IPS-18c (cell line): Measurements from ENCODE around the gene IL32.

Experiments used
- H3K4me3 ChIP-seq: 2 replicates; pipeline ENCODE4 v1.7.0; 2013; ENCODE audit warnings: low read depth, mild to moderate bottlenecking, low read length, moderate library complexity; ENCODE audit not compliant: insufficient read depth
- H3K9me3 ChIP-seq: one replicate; pipeline ENCODE4 v1.6.1; 2013; ENCODE audit warnings: mild to moderate bottlenecking, low read length, moderate library complexity; ENCODE audit not compliant: control insufficient read depth, insufficient read depth

IL32 gene

GRCh38 chr16:3094289-3095027, 29.0 kb downstream of the IL32 start:
- no peaks in the 10 kb centered on the region for H3K9me3 ChIP-seq

GRCh38 chr16:3095869-3096268, 30.4 kb downstream of the IL32 start:
- Histone ChIP-seq H3K4me3 (no peak overlapping the region), H3K9me3 (no peaks in the 10 kb centered on the region)

More at GRCh38 chr16:3094289-3095027, 29.0 kb downstream of the IL32 start:
- no peak overlapping the region for H3K4me3 ChIP-seq

DNA sequence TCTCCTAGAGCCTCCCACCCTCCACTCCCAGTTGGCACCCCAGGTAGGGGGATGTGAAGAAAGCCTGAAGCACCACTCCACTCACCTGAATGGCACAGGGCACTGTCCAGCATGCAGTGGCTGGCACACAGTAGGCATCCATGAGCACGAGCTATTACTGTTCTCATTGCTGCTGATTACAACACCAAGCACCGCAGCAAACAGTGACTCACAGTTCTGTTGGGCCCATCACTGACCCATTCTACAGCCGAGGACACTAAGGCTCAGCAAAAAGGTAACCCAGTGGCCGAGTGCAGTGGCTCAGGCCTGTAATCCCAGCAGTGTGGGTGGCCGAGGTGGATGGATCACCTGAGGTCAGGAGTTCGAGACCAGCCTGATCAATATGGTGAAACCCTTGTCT, 30.9 kb downstream of the IL32 start:
- H3K4me3 ChIP-seq, result no peak overlapping the region
- H3K9me3 ChIP-seq, result no peaks in the 10 kb centered on the region

DNA sequence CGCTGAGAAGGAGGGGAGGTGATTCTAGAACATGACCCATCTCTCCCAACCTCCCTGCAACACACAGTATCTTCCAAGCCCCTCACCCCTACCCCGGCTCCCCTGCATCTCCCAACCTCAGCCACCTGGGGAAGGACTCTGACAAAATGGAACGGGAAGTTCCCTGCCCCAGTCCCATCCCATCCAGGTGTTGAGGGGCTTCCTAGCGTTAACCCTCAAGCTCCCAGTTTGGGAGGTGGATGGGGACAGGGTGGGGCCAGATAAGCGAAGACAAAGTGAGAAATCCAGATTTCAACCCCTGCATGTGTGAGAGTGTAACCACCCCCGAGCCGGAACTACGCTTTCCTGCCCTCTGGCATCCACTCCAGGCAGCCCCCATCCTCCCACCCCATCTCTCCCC, 31.8 kb downstream of the IL32 start:
- H3K9me3 ChIP-seq, result no peaks in the 10 kb centered on the region
- peak overlapping the region; percentile 95 for H3K4me3 ChIP-seq

- Histone ChIP-seq H3K9me3 (no peaks in the 10 kb centered on the region), H3K4me3 (peak within 1 kb of the TSS; percentile 95)
These were observed 33.3 kb downstream of the IL32 start, which contains the start of gene ZSCAN10 for GRCh38 chr16:3098459-3099394. Gene ZSCAN10, minus strand, starts transcription at chr16:3099294. Its CDS starts 6,357 bp downstream, at chr16:3092937.

GRCh38 chr16:3099395-3099731, 33.9 kb downstream of the IL32 start:
- peak overlapping the region; percentile 95 for H3K4me3 ChIP-seq
- H3K9me3 ChIP-seq, result no peaks in the 10 kb centered on the region

DNA sequence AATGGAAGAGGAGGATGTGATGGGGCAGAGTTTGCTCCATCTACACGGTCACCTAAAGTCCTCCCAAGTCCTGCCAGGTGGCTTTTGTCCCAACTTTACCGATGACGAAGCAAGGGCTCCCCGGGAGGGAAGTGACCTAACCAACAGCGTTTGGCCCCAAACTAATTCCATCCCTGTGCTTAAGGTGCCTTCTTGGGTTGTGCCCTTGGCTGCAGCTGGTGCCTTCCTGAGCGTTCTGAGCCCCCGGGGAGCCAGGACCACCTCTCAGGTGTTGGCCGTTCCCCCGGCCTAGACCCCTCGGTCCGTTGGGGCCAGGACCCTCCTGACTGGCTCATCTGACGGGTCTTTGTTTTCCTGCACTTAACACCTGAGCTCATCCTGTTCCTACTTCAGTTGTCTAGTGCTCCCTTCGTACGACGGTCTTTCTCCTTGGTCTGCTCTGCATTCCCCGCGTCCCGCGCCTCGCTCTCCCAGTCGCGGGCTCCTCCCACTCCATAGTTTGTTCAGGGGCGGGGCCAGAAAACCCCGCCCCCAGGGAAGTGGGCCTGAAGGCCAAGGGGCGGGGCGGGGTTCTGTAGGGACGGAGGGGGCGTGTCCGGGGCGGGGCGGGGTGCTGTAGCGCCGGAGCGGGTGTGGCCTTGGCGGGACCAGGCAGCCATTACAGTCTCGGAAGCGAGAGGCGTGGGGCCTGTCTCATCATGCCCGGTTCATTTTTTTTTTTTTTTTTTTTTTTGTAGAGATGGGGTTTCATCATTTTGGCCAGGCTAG, 34.5 kb downstream of the IL32 start:
- peak overlapping the region; percentile 95 for H3K4me3 ChIP-seq
- no peaks in the 10 kb centered on the region for H3K9me3 ChIP-seq

- Histone ChIP-seq H3K4me3 (no peak overlapping the region), H3K9me3 (no peaks in the 10 kb centered on the region)
These were observed 35.8 kb downstream of the IL32 start for GRCh38 chr16:3101018-3101840.

DNA sequence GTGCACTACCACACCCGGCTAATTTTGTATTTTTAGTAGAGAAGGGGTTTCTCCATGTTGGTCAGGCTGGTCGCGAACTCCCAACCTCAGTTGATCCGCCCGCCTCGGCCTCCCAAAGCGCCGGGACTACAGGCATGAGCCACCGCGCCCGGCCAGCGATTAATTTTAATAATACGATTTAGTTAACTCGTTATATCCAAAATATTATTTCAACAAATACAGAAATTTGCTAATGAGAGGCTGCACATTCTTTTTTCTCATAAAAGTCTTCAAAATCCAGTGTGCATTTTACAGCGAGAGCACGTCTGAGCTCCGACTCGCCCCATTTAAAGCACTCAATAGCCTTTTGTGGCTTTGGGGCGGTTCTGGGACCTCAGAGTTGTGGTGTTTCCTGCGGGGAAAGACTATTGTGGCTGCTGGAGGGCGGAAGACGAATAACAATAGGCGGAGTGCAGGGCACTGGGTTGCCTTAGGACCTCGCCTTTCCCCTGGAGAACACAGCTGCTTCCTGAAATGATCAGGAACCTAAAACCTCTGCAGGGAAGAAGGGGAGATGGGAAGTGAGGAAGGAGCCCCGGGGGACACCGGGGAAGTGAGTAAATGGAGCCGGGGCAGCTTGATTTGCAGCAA, 36.5 kb downstream of the IL32 start:
- H3K4me3 ChIP-seq, result no peak overlapping the region; the same call in 1 of the 2 replicates
- no peaks in the 10 kb centered on the region for H3K9me3 ChIP-seq

GRCh38 chr16:3106205-3106928, 40.9 kb downstream of the IL32 start:
- peaks cover 3% of the 10 kb centered on the region for H3K9me3 ChIP-seq
- peak overlapping the region; percentile 81 for H3K4me3 ChIP-seq

DNA sequence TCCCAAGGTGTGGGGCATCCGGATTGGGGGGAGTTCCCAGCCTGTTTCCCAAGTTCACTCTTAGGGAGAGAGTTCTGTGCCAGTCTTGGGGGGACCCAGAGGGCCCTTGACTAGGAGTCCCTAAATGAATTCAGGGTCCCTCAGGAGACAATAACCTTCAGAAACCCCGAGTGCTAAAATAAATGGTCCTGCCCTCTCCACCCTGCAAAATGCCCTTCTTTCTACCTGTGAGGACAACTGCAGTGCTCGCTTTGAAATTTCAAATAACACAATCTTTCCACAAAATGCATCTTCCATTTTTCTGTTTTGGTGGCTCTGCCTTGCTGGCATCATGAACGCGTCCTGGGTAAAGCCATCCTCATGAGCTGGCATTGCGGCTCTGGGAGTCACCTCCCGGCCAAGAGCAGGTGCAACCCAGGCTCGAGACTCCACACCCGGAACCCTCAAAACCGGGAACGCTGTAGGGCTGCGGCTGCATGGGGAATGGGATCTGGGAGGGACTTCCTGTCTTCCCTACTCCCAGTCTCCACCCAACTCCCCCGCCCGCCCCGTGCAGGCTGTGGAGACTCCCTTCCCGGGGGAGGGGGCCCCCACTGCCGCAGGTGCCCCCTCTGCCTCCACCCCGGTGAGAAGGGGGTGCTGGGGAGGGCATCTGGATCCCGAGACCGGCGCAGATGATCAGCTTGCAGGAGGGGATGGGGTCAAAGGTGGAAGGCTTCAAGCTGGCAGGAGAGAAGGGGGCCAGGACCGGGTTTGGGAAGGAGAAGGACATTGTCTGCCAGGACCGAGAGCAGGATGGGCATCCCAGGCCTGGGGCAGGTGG, 46.8 kb downstream of the IL32 start, which contains the start of gene ZNF205:
Gene ZNF205 (plus strand): TSS at position 529 of the 823 bp plus-strand sequence. CDS start 845 bp downstream, outside the sequence.
- peak within 1 kb of the TSS; percentile 100 for H3K4me3 ChIP-seq
- H3K9me3 ChIP-seq, result peaks cover 3% of the 10 kb centered on the region

GRCh38 chr16:3112881-3113574, 47.6 kb downstream of the IL32 start:
- peak overlapping the region; percentile 100 for H3K4me3 ChIP-seq
- H3K9me3 ChIP-seq, result peaks cover 3% of the 10 kb centered on the region

DNA sequence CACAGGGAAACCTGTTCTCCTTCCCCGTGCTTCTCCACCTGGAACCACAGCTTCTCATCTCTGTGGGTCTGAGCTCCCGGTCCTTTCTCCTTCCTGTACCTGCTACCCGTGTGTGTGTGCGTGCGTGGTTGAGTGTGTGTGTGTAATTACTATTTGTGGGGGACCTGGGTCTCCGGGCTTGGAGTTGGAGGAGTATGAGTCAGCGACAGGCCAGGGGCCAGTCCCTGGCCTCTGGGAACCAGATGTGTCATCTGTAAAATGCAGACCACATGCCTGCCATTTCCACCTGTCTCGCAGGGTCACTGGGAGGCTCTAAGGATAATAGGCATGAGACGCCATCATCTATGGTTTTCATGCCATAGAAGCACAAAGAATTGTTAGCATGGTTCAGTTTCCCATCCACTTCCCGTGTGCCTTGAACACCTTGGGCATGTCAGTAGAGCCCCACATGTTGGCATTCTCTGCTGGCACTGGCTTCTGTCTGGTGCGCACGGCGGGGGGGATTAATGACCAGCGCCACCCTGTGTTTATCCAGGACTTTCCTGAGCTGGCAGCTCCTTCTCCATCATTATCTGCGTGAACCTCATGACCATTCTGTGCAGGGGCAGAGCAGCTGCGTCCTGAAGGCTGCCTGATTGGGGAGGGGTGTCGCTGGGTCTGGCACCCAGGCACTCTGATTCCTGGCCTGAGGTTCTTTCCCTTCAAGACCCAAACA, 48.5 kb downstream of the IL32 start:
- peak overlapping the region; percentile 100; the same call in 1 of the 2 replicates for H3K4me3 ChIP-seq
- H3K9me3 ChIP-seq, result peaks cover 3% of the 10 kb centered on the region

DNA sequence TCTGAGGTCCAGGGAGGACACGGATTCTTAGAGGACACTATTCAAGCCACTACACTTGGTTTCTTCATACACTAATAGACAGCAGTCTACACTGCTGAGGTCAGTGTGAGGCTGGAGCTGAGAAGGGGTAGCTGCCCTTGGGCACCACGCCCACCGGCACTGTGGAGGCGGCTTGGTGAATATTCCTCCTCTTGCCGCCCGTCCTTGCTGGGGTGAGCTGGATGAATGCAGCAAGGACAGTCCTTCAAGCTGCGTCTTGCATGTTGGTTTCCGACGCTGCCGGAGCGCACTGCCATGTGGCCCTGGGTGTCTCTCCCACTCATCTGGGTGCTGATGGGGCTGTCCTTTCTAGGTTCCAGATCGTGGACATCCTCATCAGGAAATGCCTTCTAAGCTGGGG, 49.6 kb downstream of the IL32 start:
- Histone ChIP-seq H3K4me3 (no peak overlapping the region), H3K9me3 (no peaks in the 10 kb centered on the region)
